22Rv1 (cell line): ENCODE measurements around the gene TRMT11.

Experiments used
- H3K27ac ChIP-seq: fragments of 450-650 bp; 2 replicates; pipeline ENCODE4 v1.5.1; 2017
- ZFX ChIP-seq: fragments of 450-650 bp; IDR thresholded peaks from 2 replicates; pipeline ENCODE4 v1.6.1; 2017; ENCODE audit warnings: antibody characterized with exemption, borderline replicate concordance
- TF ChIP-seq, protein P1 (sequence below): fragments of 450-650 bp; IDR thresholded peaks from 2 replicates; pipeline ENCODE4 v1.5.1; 2017; ENCODE audit warnings: mild to moderate bottlenecking

Gene TRMT11

DNA sequence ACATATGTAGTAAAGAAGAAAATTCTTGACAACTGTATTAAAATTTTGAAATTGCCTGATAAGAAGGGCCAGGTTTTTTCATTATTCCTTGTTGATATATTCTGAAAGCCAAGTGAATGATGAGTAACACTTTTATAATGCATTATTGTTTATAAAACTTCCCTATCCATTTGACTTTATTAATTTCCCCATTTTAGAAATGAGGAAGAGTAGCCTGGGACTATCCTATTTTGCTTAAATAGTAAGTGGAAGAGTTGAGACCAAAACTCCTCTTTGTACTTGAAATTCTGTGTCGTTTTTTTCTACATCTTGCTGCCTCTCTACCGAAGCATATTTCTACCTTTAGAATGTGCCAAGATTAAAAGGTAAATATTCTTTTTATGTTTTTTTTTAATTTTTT is 39.7 kb downstream of the TRMT11 start:
- no peak overlapping the region for H3K27ac ChIP-seq
- TF ChIP-seq, protein P1, sequence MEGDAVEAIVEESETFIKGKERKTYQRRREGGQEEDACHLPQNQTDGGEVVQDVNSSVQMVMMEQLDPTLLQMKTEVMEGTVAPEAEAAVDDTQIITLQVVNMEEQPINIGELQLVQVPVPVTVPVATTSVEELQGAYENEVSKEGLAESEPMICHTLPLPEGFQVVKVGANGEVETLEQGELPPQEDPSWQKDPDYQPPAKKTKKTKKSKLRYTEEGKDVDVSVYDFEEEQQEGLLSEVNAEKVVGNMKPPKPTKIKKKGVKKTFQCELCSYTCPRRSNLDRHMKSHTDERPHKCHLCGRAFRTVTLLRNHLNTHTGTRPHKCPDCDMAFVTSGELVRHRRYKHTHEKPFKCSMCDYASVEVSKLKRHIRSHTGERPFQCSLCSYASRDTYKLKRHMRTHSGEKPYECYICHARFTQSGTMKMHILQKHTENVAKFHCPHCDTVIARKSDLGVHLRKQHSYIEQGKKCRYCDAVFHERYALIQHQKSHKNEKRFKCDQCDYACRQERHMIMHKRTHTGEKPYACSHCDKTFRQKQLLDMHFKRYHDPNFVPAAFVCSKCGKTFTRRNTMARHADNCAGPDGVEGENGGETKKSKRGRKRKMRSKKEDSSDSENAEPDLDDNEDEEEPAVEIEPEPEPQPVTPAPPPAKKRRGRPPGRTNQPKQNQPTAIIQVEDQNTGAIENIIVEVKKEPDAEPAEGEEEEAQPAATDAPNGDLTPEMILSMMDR = no peak
- no peak for TF ChIP-seq ZFX

DNA sequence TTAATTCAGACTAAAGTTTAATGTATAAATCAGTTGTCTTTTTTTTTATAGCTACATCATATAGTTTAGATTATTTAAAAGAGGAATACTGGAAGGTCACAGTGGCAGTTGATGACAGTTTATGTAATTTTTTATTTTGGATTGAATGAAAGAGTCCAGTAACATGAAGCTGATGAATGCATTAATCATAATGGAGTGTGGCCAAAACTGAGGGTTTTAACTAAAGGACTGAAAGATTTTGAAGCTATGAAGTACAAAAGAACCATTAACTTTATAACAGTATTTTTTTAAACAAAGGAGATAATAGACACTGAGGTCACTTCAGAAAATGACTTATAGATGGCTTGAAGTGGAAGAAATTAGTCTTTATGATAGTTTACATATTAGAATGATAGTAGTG is 41.3 kb downstream of the TRMT11 start:
- TF ChIP-seq, protein P1 = no peak
- TF ChIP-seq ZFX = no peak
- H3K27ac ChIP-seq = no peak overlapping the region

DNA sequence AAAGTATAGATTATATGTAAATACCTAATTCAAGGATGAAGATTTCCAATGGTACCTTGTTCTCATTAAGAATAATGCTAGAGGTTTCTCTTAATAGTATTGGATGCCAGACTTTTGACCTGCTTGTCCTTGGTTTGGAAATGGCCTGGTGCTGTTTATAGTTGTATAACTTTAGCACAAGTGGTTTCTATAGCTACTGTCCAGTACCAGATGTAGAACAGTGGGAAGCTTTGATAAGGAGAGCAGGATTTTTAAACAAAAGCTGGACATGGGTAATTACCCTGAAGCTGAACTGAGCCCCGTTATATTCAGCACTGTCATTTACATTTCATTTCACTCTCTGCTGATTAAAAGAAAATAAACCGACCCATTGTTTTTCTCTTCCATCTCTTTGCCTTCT is 43.7 kb downstream of the TRMT11 start:
- no peak for TF ChIP-seq ZFX
- TF ChIP-seq, protein P1 = no peak
- no peak overlapping the region for H3K27ac ChIP-seq

DNA sequence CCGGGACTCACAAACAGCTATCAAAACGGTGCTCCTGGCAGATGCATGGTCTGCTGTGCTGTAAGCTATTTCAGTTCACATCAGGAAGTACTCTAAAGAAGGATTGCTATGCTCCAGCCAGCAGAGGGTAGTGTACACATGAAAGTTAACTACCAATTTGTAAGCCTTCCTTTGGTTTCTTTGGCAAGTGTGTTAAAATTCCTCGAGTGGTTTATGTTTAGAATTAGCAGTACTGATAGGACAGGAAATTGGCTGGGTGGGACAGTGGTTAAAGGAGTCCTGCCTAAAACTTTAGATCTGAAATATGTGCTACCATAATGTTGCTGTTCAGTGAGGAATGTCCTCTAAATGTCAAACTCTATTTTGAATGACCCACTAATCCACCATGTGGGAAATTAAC is 47.4 kb downstream of the TRMT11 start:
- TF ChIP-seq, protein P1 = peak; percentile 40
- TF ChIP-seq ZFX = no peak
- H3K27ac ChIP-seq = no peak overlapping the region

DNA sequence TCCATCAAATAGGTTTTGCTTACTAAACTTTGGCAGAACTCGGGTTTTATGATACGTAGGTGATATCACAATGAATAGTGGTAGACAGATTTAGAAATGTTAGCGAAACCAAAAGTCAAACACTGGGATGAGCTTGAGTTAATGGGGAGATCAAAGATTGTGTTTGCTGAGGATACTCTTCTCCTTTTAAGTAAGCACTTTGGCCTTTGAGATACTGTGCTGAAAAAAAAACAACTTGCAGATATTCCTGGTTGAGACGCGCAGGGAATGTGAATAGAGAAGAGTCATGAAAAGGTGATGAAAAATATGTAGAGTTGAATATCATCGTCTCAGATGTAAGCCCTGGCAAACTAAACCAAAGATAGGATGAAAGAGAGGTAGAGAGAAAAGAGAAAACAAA is 48.3 kb downstream of the TRMT11 start:
- no peak overlapping the region for H3K27ac ChIP-seq
- TF ChIP-seq, protein P1 = no peak
- TF ChIP-seq ZFX = no peak

DNA sequence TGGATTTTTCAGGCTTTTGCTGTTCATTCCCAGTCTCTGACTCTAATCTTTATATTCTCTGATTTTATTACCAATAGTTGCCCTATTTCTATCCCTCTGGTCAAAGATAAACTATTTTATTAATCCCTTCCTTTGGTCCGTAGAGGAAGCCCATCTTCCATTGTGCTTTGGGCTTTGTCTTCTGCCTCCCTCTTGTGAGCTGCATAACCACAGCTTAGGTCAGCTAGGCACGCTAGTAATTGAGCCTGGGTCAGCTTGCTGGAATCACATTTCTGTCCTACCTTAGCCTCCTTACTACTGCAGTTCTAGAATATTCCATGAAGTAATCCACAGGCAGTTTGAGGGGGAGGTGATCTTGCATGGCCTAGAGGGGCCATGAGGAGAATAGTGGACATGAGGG is 49.4 kb downstream of the TRMT11 start:
- TF ChIP-seq, protein P1 = no peak
- H3K27ac ChIP-seq = no peak overlapping the region

DNA sequence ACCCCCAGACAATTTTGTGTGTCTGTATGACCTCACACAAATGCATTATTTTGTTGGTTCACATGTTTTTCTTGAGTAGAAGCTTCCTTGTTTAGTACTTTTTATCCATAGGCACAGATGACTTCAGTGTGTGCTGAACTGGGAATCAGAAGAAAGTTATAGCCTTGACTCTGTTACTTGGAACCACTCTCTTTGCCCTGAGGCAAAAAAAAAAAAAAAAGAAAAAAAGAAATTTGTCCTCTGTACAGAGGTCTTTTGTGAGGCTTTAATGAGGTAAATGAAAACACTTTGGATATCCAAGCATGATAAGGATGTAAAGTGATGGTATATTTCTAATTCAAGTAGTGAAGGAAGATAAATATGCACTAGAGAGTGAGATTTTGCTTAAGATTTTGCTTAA is 51.9 kb downstream of the TRMT11 start:
- no peak overlapping the region for H3K27ac ChIP-seq
- TF ChIP-seq ZFX = no peak
- TF ChIP-seq, protein P1 = no peak
